Neural progenitor cell (in vitro differentiated cells): ENCODE results near the gene PARD3B. TPM values are rescaled to one million over a fixed set of nuclear protein-coding genes. Genes with fewer than 3 reads are reported as not detected.

Experiments
- DNase-seq: peaks from one replicate; pipeline ENCODE4 v3.0.0-alpha.2; 2016; ENCODE audit warnings: low spot score
- H2AFZ ChIP-seq: fragments of 200-600 bp; sonication (generic); replicated peaks from 2 replicates; pipeline ENCODE4 v1.6.1; 2016; ENCODE audit warnings: antibody characterized with exemption
- H3F3A ChIP-seq: fragments of 200-600 bp; sonication (generic); 2 replicates; pipeline ENCODE4 v1.6.1; 2016; ENCODE audit warnings: antibody characterized with exemption, low read depth
- H3K27ac ChIP-seq: fragments of 200-600 bp; sonication (generic); 2 replicates; pipeline ENCODE4 v1.5.1; 2016; ENCODE audit warnings: mild to moderate bottlenecking
- H3K27me3 ChIP-seq: fragments of 200-600 bp; sonication (generic); 2 replicates; pipeline ENCODE4 v1.6.1; 2016; ENCODE audit warnings: mild to moderate bottlenecking, moderate library complexity
- H3K36me3 ChIP-seq: fragments of 200-600 bp; sonication (generic); 2 replicates; pipeline ENCODE4 v1.5.1; 2016
- H3K4me1 ChIP-seq: fragments of 200-600 bp; sonication (generic); 2 replicates; pipeline ENCODE4 v1.6.1; 2016; ENCODE audit warnings: mixed run types
- H3K4me2 ChIP-seq: fragments of 200-600 bp; sonication (generic); 2 replicates; pipeline ENCODE4 v1.6.1; 2016
- H3K4me3 ChIP-seq: fragments of 200-600 bp; sonication (generic); 2 replicates; pipeline ENCODE4 v1.5.1; 2016
- H3K79me2 ChIP-seq: fragments of 200-600 bp; sonication (generic); 2 replicates; pipeline ENCODE4 v1.6.1; 2016; ENCODE audit warnings: low read depth
- H3K9ac ChIP-seq: fragments of 200-600 bp; sonication (generic); 2 replicates; pipeline ENCODE4 v1.6.1; 2016
- H3K9me3 ChIP-seq: fragments of 200-600 bp; sonication (generic); 2 replicates; pipeline ENCODE4 v1.5.1; 2016; ENCODE audit warnings: low read depth
- H4K20me1 ChIP-seq: fragments of 200-600 bp; sonication (generic); 2 replicates; pipeline ENCODE4 v1.6.1; 2016; ENCODE audit warnings: low read depth
- H3K27ac Mint-ChIP-seq: 3 replicates; pipeline ENCODE4 v1.8.0; 2021; ENCODE audit warnings: mixed read lengths
- H3K27me3 Mint-ChIP-seq: 2 replicates; pipeline ENCODE4 v1.8.0; 2022; ENCODE audit warnings: low read depth, mild to moderate bottlenecking, inconsistent platforms, moderate library complexity, mixed read lengths; ENCODE audit not compliant: insufficient read depth
- H3K36me3 Mint-ChIP-seq: 3 replicates; pipeline ENCODE4 v1.8.0; 2021; ENCODE audit warnings: mixed read lengths
- H3K4me1 Mint-ChIP-seq: 3 replicates; pipeline ENCODE4 v1.8.0; 2021; ENCODE audit warnings: mixed read lengths
- H3K4me3 Mint-ChIP-seq: 3 replicates; pipeline ENCODE4 v1.8.0; 2021; ENCODE audit warnings: mild to moderate bottlenecking, moderate library complexity, mixed read lengths
- H3K9me3 Mint-ChIP-seq: 3 replicates; pipeline ENCODE4 v1.8.0; 2020; ENCODE audit warnings: mixed read lengths
- EZH2 ChIP-seq: fragments of 200-600 bp; sonication (generic); IDR thresholded peaks from 2 replicates; pipeline ENCODE4 v1.6.1; 2017; ENCODE audit warnings: antibody characterized with exemption, mild to moderate bottlenecking, moderate library complexity
- EZH2phosphoT487 ChIP-seq: fragments of 200-600 bp; sonication (generic); IDR thresholded peaks from 2 replicates; pipeline ENCODE4 v1.6.1; 2017; ENCODE audit warnings: antibody characterized with exemption
- total RNA-seq: library from RNA; depleted of rRNA; stranded (reverse); fragments of >200 nt; gene quantifications from 2 replicates; pipeline ENCODE4 v1.2.3, GENCODE V29; 2015; ENCODE audit warnings: low replicate concordance
- TF ChIP-seq, protein P1 (sequence below): fragments of 200-600 bp; sonication (generic); IDR thresholded peaks from 2 replicates; pipeline ENCODE4 v1.5.1; 2017; ENCODE audit warnings: antibody characterized with exemption, mild to moderate bottlenecking

The PARD3B gene
- total RNA-seq, 1 donor from 2014 or later: 8.4 TPM

DNA sequence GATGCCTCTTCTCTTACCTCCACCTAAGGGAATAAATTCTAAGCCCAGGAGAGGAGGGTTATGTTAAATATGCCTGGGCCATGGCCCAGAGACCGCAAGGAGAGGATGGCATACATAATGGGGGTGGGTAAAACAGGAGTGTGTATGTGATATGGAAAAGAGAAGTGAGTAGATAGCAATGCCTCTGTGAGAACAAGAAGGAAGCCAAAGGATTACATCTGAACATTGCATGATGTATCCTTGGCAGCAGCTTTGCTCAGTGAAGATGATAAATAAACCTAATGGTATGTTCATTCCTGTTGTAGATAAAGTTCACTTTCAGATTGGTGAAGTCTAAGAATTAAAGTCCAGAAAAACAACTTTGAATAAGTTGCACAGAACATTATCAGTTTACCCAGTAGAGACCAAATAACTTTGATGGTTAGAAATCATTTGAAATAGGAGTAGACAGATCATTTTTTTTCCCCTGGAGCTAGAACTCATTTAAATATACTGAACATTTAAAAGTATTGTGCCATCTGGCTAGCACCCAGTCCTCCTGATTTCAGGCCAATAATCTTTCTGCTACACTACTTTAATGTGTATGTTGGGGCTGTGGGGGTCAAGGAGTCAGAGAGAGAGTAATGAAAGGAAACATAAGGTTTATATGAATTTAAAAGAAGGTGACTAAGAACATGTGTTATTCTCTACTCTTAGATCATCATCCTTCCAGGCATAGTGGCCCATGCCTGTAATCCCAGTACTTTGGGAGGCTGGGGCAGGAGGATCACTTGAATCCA lies 231.7 kb downstream of the PARD3B start:
- Mint-ChIP-seq H3K27me3 (no peaks in the 10 kb centered on the region), H3K4me1 (no peaks in the 10 kb centered on the region), H3K9me3 (no peaks in the 10 kb centered on the region), H3K4me3 (no peak overlapping the region), H3K27ac (no peak overlapping the region), H3K36me3 (no peaks in the 10 kb centered on the region)
- no peak overlapping the region for H3K4me3 ChIP-seq
- H4K20me1 ChIP-seq: no peaks in the 10 kb centered on the region
- no peak for DNase-seq
- TF ChIP-seq, protein P1, sequence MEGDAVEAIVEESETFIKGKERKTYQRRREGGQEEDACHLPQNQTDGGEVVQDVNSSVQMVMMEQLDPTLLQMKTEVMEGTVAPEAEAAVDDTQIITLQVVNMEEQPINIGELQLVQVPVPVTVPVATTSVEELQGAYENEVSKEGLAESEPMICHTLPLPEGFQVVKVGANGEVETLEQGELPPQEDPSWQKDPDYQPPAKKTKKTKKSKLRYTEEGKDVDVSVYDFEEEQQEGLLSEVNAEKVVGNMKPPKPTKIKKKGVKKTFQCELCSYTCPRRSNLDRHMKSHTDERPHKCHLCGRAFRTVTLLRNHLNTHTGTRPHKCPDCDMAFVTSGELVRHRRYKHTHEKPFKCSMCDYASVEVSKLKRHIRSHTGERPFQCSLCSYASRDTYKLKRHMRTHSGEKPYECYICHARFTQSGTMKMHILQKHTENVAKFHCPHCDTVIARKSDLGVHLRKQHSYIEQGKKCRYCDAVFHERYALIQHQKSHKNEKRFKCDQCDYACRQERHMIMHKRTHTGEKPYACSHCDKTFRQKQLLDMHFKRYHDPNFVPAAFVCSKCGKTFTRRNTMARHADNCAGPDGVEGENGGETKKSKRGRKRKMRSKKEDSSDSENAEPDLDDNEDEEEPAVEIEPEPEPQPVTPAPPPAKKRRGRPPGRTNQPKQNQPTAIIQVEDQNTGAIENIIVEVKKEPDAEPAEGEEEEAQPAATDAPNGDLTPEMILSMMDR: no peak
- TF ChIP-seq EZH2phosphoT487 (no peak), EZH2 (no peak)
- H3K9ac ChIP-seq: no peak overlapping the region
- no peaks in the 10 kb centered on the region for H3K27me3 ChIP-seq
- no peaks in the 10 kb centered on the region for H3K36me3 ChIP-seq
- no peak overlapping the region for H3K4me2 ChIP-seq
- H3F3A ChIP-seq: no peaks in the 10 kb centered on the region
- no peaks in the 10 kb centered on the region for H3K9me3 ChIP-seq
- H3K4me1 ChIP-seq: peaks cover 7% of the 10 kb centered on the region
- no peaks in the 10 kb centered on the region for H3K79me2 ChIP-seq
- H3K27ac ChIP-seq: no peak overlapping the region
- H2AFZ ChIP-seq: no peak overlapping the region

DNA sequence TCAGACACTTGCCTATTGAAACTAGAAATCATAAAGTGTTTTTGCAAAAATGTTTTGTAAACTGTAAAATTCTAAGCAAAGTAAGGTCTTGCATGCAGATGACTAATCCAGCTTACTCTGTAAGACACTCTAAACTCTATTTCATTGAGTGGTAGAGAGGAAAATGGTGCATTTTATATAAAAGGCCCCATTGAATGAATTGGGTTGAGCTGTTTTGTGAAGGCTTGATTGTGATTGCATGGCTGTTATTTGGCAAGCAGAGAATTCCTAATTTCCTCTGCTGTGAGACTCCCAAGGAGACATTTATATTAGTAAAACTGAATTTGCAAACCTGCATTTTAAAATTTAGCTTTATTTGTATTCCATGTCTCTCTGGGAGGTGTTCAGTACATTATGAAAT lies 234.5 kb downstream of the PARD3B start:
- no peak overlapping the region for H3K4me3 Mint-ChIP-seq
- no peaks in the 10 kb centered on the region for H3K9me3 Mint-ChIP-seq
- Histone ChIP-seq H3K4me2 (no peak overlapping the region), H3K9me3 (no peaks in the 10 kb centered on the region), H3K4me3 (no peak overlapping the region), H2AFZ (no peak overlapping the region), H3K27me3 (no peaks in the 10 kb centered on the region), H3K79me2 (no peaks in the 10 kb centered on the region), H4K20me1 (no peaks in the 10 kb centered on the region), H3F3A (no peaks in the 10 kb centered on the region), H3K9ac (no peak overlapping the region), H3K27ac (no peak overlapping the region), H3K4me1 (peaks cover 7% of the 10 kb centered on the region), H3K36me3 (no peaks in the 10 kb centered on the region)
- DNase-seq: no peak
- H3K4me1 Mint-ChIP-seq: no peaks in the 10 kb centered on the region
- H3K36me3 Mint-ChIP-seq: no peaks in the 10 kb centered on the region
- TF ChIP-seq, protein P1: no peak
- TF ChIP-seq EZH2 (no peak), EZH2phosphoT487 (no peak)
- no peaks in the 10 kb centered on the region for H3K27me3 Mint-ChIP-seq
- H3K27ac Mint-ChIP-seq: no peak overlapping the region

DNA sequence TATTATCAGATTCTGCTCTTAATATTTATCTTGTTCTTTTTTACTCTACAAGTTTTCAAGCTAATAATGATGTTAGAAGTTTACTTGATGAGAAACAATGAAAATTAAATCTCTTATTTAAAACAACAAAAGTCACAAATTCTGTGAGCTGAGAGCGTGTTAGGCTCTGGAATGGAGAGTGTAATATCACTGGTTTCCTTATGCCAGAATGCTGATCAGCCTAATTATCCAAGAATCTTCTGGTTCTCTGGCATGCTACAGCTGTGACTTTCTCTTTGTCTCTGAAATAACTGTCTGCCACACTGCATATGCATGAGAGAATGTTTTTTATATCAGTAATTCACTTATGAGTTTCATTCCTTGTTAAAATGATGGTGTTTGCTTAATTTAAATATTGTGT lies 236.7 kb downstream of the PARD3B start:
- Histone ChIP-seq H4K20me1 (no peaks in the 10 kb centered on the region), H3K79me2 (no peaks in the 10 kb centered on the region), H3F3A (no peaks in the 10 kb centered on the region), H3K27me3 (no peaks in the 10 kb centered on the region), H3K4me2 (no peak overlapping the region), H3K27ac (no peak overlapping the region), H3K9me3 (no peaks in the 10 kb centered on the region), H3K4me1 (peaks cover 5% of the 10 kb centered on the region), H3K9ac (no peak overlapping the region), H3K4me3 (no peak overlapping the region), H2AFZ (no peak overlapping the region), H3K36me3 (no peaks in the 10 kb centered on the region)
- no peaks in the 10 kb centered on the region for H3K27me3 Mint-ChIP-seq
- TF ChIP-seq EZH2phosphoT487 (no peak), EZH2 (no peak)
- TF ChIP-seq, protein P1: no peak
- no peaks in the 10 kb centered on the region for H3K9me3 Mint-ChIP-seq
- no peaks in the 10 kb centered on the region for H3K36me3 Mint-ChIP-seq
- H3K27ac Mint-ChIP-seq: no peak overlapping the region
- DNase-seq: no peak
- H3K4me3 Mint-ChIP-seq: no peak overlapping the region
- H3K4me1 Mint-ChIP-seq: peaks cover 2% of the 10 kb centered on the region
